K562 (cell line): ENCODE measurements around the gene EIF1. TPM values are rescaled to one million over a fixed set of nuclear protein-coding genes. Genes with fewer than 3 reads are reported as not detected.

Experiments used
- ARHGAP35 ChIP-seq: fragments of 450-650 bp; IDR thresholded peaks from 2 replicates; pipeline ENCODE4 v1.6.1; 2018; ENCODE audit not compliant: partially characterized antibody
- CHAMP1 ChIP-seq: fragments of 450-650 bp; IDR thresholded peaks from 2 replicates; pipeline ENCODE4 v1.6.1; 2016; ENCODE audit warnings: mild to moderate bottlenecking
- FIP1L1 ChIP-seq: fragments of 200-400 bp; formaldehyde crosslinking; IDR thresholded peaks from 2 replicates; pipeline ENCODE4 v1.6.1; 2018; ENCODE audit warnings: mild to moderate bottlenecking, low read depth, low read length; ENCODE audit not compliant: poor library complexity, severe bottlenecking
- HNRNPK ChIP-seq: fragments of 200-400 bp; formaldehyde crosslinking; IDR thresholded peaks from one replicate; pipeline ENCODE4 v1.6.1; 2018; ENCODE audit warnings: mild to moderate bottlenecking, low read depth, low read length; ENCODE audit not compliant: poor library complexity, severe bottlenecking
- KDM1A ChIP-seq, 2 experiments: fragments of 450-650 bp; IDR thresholded peaks; 2 replicates each; pipeline ENCODE4 v1.6.1; 2016; ENCODE audit warnings: mild to moderate bottlenecking in 2 of 2
- MEF2A ChIP-seq: IDR thresholded peaks from 2 replicates; pipeline ENCODE4 v1.6.1; 2011; ENCODE audit warnings: low read depth, mild to moderate bottlenecking, low read length, moderate library complexity; ENCODE audit not compliant: control insufficient read depth
- NUFIP1 ChIP-seq: fragments of 450-650 bp; IDR thresholded peaks from 2 replicates; pipeline ENCODE4 v1.6.1; 2018; ENCODE audit not compliant: partially characterized antibody
- SMARCB1 ChIP-seq: IDR thresholded peaks from 2 replicates; pipeline ENCODE4 v1.6.1; 2011; ENCODE audit warnings: improper control_type of control experiment, low read depth; ENCODE audit not compliant: insufficient read length
- ZNF280B ChIP-seq: fragments of 250-450 bp; sonication (Bioruptor Pico); IDR thresholded peaks from 2 replicates; pipeline ENCODE4 v1.5.1; 2021; ENCODE audit warnings: mild to moderate bottlenecking
- polyA plus RNA-seq, 8 experiments: library from polyadenylated mRNA; depleted of rRNA in 4 of 8; stranded (reverse) in 5 of 8; unstranded in 3 of 8; fragments of >200 nt; fragmentation: Nextera tagmentation in 2 of 8; fragmentation: Illumina TruSeq in 1 of 8; extraction: Ambion mirVana in 2 of 8; extraction: Trizol in 1 of 8; gene quantifications; 2 replicates each; pipeline versions ENCODE4 v1.2.1 to v1.2.3, GENCODE V29; 2011 to 2014; ENCODE audit warnings: inconsistent platforms in 1 of 8, missing spikeins in 1 of 8
- total RNA-seq, 7 experiments: library from RNA; depleted of rRNA in 6 of 7; stranded (reverse); fragments of >200 nt in 6 of 7; fragmentation: Illumina TruSeq in 2 of 7; extraction: Trizol in 2 of 7; gene quantifications; 2 replicates each; pipeline versions ENCODE4 v1.2.1 to v1.2.3, GENCODE V29; 2011 to 2021; ENCODE audit warnings: low replicate concordance in 1 of 7
- TF ChIP-seq, protein P1 (sequence below), 2 experiments: fragments of 450-650 bp; formaldehyde crosslinking in 1 of 2; IDR thresholded peaks; 2 replicates each; pipeline versions ENCODE4 v1.4.0 to v1.6.1; 2014 to 2020; ENCODE audit warnings: mild to moderate bottlenecking in 2 of 2, borderline replicate concordance in 1 of 2, low read depth in 1 of 2
- TF ChIP-seq, protein P2 (sequence below): sonication (generic); formaldehyde crosslinking; IDR thresholded peaks from 2 replicates; pipeline ENCODE4 v1.8.0; 2023; ENCODE audit warnings: mild to moderate bottlenecking, missing genetic modification reagents

Gene EIF1
- total and polyA plus RNA-seq, 9 of the 15 experiments (the other 6 are each of a cell fraction or from before 2014, with no cell fraction given) = 67.0 to 1,204 (median 320) TPM

DNA sequence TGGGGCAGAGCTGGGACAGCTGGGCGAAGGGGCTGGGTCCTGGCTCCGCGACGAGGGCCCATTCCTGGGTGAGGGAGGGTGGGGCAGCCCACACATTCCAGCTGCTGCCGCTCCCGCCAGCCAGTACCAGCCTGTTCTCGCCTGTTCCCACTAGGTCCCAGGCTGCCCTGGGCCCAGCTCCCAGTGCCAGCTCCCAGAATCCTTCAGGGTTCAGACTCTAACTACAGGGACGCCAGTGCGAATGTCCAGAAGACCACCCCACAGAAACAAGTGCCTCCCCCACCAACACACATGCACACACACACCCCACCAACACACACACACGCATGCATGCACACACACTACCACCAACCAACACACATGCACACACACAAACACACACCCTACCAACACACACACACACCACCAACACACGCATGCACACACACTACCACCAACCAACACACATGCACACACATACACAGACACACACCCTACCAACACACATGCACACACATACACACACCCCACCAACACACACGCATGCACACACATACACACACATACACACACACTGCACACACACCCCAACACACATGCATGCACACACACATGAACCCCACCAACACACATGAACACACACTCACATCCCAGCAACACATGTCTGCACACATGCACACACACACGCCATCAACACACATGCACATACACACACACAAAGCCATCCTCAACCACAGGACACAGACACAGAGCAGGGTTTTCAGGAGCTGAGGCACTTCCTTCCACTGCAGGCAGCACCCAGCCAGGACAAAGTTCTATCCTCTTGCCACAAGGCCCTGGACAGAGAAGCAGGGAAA, 36.8 kb upstream of the EIF1 start (continued):
- TF ChIP-seq, protein P1, sequence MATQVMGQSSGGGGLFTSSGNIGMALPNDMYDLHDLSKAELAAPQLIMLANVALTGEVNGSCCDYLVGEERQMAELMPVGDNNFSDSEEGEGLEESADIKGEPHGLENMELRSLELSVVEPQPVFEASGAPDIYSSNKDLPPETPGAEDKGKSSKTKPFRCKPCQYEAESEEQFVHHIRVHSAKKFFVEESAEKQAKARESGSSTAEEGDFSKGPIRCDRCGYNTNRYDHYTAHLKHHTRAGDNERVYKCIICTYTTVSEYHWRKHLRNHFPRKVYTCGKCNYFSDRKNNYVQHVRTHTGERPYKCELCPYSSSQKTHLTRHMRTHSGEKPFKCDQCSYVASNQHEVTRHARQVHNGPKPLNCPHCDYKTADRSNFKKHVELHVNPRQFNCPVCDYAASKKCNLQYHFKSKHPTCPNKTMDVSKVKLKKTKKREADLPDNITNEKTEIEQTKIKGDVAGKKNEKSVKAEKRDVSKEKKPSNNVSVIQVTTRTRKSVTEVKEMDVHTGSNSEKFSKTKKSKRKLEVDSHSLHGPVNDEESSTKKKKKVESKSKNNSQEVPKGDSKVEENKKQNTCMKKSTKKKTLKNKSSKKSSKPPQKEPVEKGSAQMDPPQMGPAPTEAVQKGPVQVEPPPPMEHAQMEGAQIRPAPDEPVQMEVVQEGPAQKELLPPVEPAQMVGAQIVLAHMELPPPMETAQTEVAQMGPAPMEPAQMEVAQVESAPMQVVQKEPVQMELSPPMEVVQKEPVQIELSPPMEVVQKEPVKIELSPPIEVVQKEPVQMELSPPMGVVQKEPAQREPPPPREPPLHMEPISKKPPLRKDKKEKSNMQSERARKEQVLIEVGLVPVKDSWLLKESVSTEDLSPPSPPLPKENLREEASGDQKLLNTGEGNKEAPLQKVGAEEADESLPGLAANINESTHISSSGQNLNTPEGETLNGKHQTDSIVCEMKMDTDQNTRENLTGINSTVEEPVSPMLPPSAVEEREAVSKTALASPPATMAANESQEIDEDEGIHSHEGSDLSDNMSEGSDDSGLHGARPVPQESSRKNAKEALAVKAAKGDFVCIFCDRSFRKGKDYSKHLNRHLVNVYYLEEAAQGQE (IDR thresholded peaks at IDR 0.05; ENCODE audit: borderline replicate concordance) = peak; percentile 42; the same call in 1 of the 2 replicates
- TF ChIP-seq, protein P1 (CRISPR knock-in tag; IDR thresholded peaks at IDR 0.05; ENCODE audit: low read depth) = no peak
- no peak for TF ChIP-seq ZNF280B (CRISPR knock-in tag)
- TF ChIP-seq FIP1L1 = no peak
- no peak for TF ChIP-seq SMARCB1
- TF ChIP-seq KDM1A (IDR thresholded peaks at IDR 0.05) = no peak
- no peak for TF ChIP-seq HNRNPK
- no peak for TF ChIP-seq NUFIP1
- no peak for TF ChIP-seq MEF2A
- TF ChIP-seq, protein P2, sequence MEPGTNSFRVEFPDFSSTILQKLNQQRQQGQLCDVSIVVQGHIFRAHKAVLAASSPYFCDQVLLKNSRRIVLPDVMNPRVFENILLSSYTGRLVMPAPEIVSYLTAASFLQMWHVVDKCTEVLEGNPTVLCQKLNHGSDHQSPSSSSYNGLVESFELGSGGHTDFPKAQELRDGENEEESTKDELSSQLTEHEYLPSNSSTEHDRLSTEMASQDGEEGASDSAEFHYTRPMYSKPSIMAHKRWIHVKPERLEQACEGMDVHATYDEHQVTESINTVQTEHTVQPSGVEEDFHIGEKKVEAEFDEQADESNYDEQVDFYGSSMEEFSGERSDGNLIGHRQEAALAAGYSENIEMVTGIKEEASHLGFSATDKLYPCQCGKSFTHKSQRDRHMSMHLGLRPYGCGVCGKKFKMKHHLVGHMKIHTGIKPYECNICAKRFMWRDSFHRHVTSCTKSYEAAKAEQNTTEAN = no peak
- TF ChIP-seq ARHGAP35 = peak; percentile 53
- TF ChIP-seq CHAMP1 = no peak
